ENCODE data around the gene APEH.

Gene APEH

GRCh38 chr3:49650637-49651036, 23.5 kb upstream of the APEH start:
- no peak for DNase-seq (ENCODE audit: low read depth in 2 of 2)

- DNase-seq (ENCODE audit: low read depth in 2 of 2), result no peak
These were observed 21.8 kb upstream of the APEH start for GRCh38 chr3:49652218-49652902.

GRCh38 chr3:49652903-49653415, 21.2 kb upstream of the APEH start:
- no peak for DNase-seq (ENCODE audit: low read depth in 2 of 2)

- DNase-seq (ENCODE audit: low read depth in 2 of 2), result no peak
These were observed 20.5 kb upstream of the APEH start for GRCh38 chr3:49653621-49654020.

- DNase-seq (ENCODE audit: low read depth in 2 of 2), result no peak
These were observed 19.9 kb upstream of the APEH start for GRCh38 chr3:49654176-49654825.

GRCh38 chr3:49654955-49655556, 19.1 kb upstream of the APEH start:
- no peak for DNase-seq (ENCODE audit: low read depth in 2 of 2)

GRCh38 chr3:49655731-49656285, 18.3 kb upstream of the APEH start:
- DNase-seq (ENCODE audit: low read depth in 2 of 2), result no peak

GRCh38 chr3:49656541-49657112, 17.5 kb upstream of the APEH start:
- DNase-seq (ENCODE audit: low read depth in 2 of 2), result no peak

- no peak for DNase-seq (ENCODE audit: low read depth in 2 of 2)
These were observed 16.8 kb upstream of the APEH start for GRCh38 chr3:49657208-49657915.

GRCh38 chr3:49658711-49659110, 15.4 kb upstream of the APEH start:
- DNase-seq (ENCODE audit: low read depth in 2 of 2), result no peak

- DNase-seq (ENCODE audit: low read depth in 2 of 2), result no peak
These were observed 14.4 kb upstream of the APEH start for GRCh38 chr3:49659756-49660155.

GRCh38 chr3:49661281-49661680, 12.9 kb upstream of the APEH start:
- no peak for DNase-seq (ENCODE audit: low read depth in 2 of 2)

GRCh38 chr3:49662021-49662420, 12.1 kb upstream of the APEH start:
- DNase-seq (ENCODE audit: low read depth in 2 of 2), result no peak

- no peak for DNase-seq (ENCODE audit: low read depth in 2 of 2)
These were observed 11.3 kb upstream of the APEH start for GRCh38 chr3:49662720-49663413.

- no peak for DNase-seq (ENCODE audit: low read depth in 2 of 2)
These were observed 10.3 kb upstream of the APEH start for GRCh38 chr3:49663831-49664230.

GRCh38 chr3:49664300-49664699, 9.9 kb upstream of the APEH start:
- no peak for DNase-seq (ENCODE audit: low read depth in 2 of 2)

GRCh38 chr3:49665822-49666519, 8.2 kb upstream of the APEH start:
- DNase-seq (ENCODE audit: low read depth in 2 of 2), result no peak

- DNase-seq (ENCODE audit: low read depth in 2 of 2), result no peak
These were observed 7.6 kb upstream of the APEH start for GRCh38 chr3:49666592-49666991.

- DNase-seq (ENCODE audit: low read depth in 2 of 2), result no peak
These were observed 6.3 kb upstream of the APEH start for GRCh38 chr3:49667701-49668413.

GRCh38 chr3:49668414-49668797, 5.7 kb upstream of the APEH start:
- no peak for DNase-seq (ENCODE audit: low read depth in 2 of 2)
